Stimulated activated CD4-positive, alpha-beta T cell treated with anti-CD3 and anti-CD28 coated beads, Interleukin-12 subunit alpha, Interleukin-12 subunit beta, amount 100 ng/mL, for 24 hours (primary cell): Measurements from ENCODE around the gene RPS19BP1.
"Not testable (repeated sequence)": the region's sequence is repeated elsewhere in the genome, so short reads cannot be mapped to it uniquely, and the experiment has no call there.

Experiments used
- DNase-seq, 2 experiments: peaks; one replicate each; pipeline ENCODE4 v3.0.0-alpha.2; 2020; ENCODE audit warnings: low read depth in 2 of 2

The RPS19BP1 gene

GRCh38 chr22:39513791-39514190 is 18.8 kb downstream of the RPS19BP1 start:
- DNase-seq, result no peak

GRCh38 chr22:39512026-39512425 is 20.5 kb downstream of the RPS19BP1 start:
- no peak for DNase-seq

GRCh38 chr22:39511226-39511625 is 21.3 kb downstream of the RPS19BP1 start:
- no peak for DNase-seq

GRCh38 chr22:39510529-39511149 is 21.9 kb downstream of the RPS19BP1 start:
- DNase-seq, result no peak

GRCh38 chr22:39508393-39508792 is 24.2 kb downstream of the RPS19BP1 start:
- no peak for DNase-seq

- DNase-seq, result not testable (repeated sequence)
These were observed 25.5 kb downstream of the RPS19BP1 start for GRCh38 chr22:39507021-39507420.

GRCh38 chr22:39504071-39504470 is 28.5 kb downstream of the RPS19BP1 start:
- no peak for DNase-seq

GRCh38 chr22:39503630-39504029 is 28.9 kb downstream of the RPS19BP1 start:
- DNase-seq, result no peak

- no peak for DNase-seq
These were observed 29.6 kb downstream of the RPS19BP1 start for GRCh38 chr22:39502789-39503409.

- DNase-seq, result peak; percentile 85 to 94
These were observed 30.3 kb downstream of the RPS19BP1 start, which contains the start of gene MIEF1 for GRCh38 chr22:39502109-39502788. Gene MIEF1 (plus strand): TSS chr22:39502290. CDS start chr22:39511295, 9,005 bp downstream.

- DNase-seq, result no peak
These were observed 30.9 kb downstream of the RPS19BP1 start for GRCh38 chr22:39501644-39502108.

GRCh38 chr22:39500101-39500500 is 32.4 kb downstream of the RPS19BP1 start:
- DNase-seq, result no peak

- DNase-seq, result no peak
These were observed 33.7 kb downstream of the RPS19BP1 start for GRCh38 chr22:39498802-39499201.

- DNase-seq, result no peak
These were observed 34.2 kb downstream of the RPS19BP1 start for GRCh38 chr22:39498368-39498767.

- DNase-seq, result no peak
These were observed 35.1 kb downstream of the RPS19BP1 start for GRCh38 chr22:39497429-39497828.

GRCh38 chr22:39496131-39496838 is 36.3 kb downstream of the RPS19BP1 start:
- peak; percentile 33 to 58 for DNase-seq

- no peak for DNase-seq
These were observed 38.0 kb downstream of the RPS19BP1 start for GRCh38 chr22:39494471-39495120.

- DNase-seq, result no peak
These were observed 38.8 kb downstream of the RPS19BP1 start for GRCh38 chr22:39493759-39494158.

GRCh38 chr22:39492186-39492585 is 40.4 kb downstream of the RPS19BP1 start:
- DNase-seq, result no peak

GRCh38 chr22:39491696-39492095 is 40.9 kb downstream of the RPS19BP1 start:
- DNase-seq, result no peak

GRCh38 chr22:39490966-39491680 is 41.4 kb downstream of the RPS19BP1 start:
- DNase-seq, result no peak
